Left ventricle myocardium inferior (tissue), 1 donor: Measurements from ENCODE around the gene COL5A2. TPM values are rescaled to one million over a fixed set of nuclear protein-coding genes. Genes with fewer than 3 reads are reported as not detected.

Source experiments
- DNase-seq: peaks from one replicate; pipeline ENCODE4 v3.0.0-alpha.2; 2020
- H3K27ac ChIP-seq: fragments of 200-600 bp; replicated peaks from 2 replicates; pipeline ENCODE4 v1.8.0; 2021
- H3K27me3 ChIP-seq: fragments of 200-600 bp; 2 replicates; pipeline ENCODE4 v1.8.0; 2021; ENCODE audit warnings: low read depth
- H3K36me3 ChIP-seq: fragments of 200-600 bp; 2 replicates; pipeline ENCODE4 v1.8.0; 2021
- H3K4me1 ChIP-seq: fragments of 200-600 bp; 2 replicates; pipeline ENCODE4 v1.8.0; 2021
- H3K4me3 ChIP-seq: fragments of 200-600 bp; 2 replicates; pipeline ENCODE4 v1.8.0; 2021; ENCODE audit warnings: mild to moderate bottlenecking, moderate library complexity
- H3K9me3 ChIP-seq: fragments of 200-600 bp; replicated peaks from 2 replicates; pipeline ENCODE4 v1.8.0; 2021
- intact Hi-C: fragments of 100-400 bp; cut with micrococcal nuclease; formaldehyde crosslinking; loops from one replicate; pipeline ENCODE4 v1.11.0; 2022
- total RNA-seq: library from RNA; stranded (reverse); fragmentation: NEBNext Ultra II Directional; extraction: Animal tissue kit (Norgen Biotek cat#: 25700); gene quantifications from one replicate; pipeline ENCODE4 v1.2.1, GENCODE V29; 2021
- TF ChIP-seq, protein P1 (sequence below): fragments of 200-600 bp; IDR thresholded peaks from 2 replicates; pipeline ENCODE4 v1.8.0; 2021; ENCODE audit warnings: antibody characterized with exemption, mild to moderate bottlenecking, borderline replicate concordance
- donor health status: DM: no; HTN: yes; CAD: no; lungs with severe emphysema.

The COL5A2 gene
- total RNA-seq, 1 donor from 2014 or later: 9.3 TPM

DNA sequence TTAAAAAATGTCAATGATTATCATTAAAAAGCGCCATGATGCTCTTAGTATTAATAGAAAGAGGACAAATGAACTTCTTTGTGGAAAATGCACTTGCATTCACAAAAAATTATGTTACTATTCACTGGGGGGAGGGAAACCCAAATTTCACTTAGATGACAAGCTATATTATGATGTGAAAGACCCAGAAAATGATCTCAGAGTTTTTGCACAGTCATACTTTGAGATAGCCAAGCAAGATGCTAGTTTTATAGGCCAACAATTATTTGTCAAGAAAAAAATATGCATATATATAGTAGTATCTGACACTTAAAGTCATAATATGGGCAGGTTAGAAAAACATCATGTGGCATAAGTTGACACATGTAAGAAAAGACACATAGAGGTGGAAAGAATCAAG lies 31.6 kb downstream of the COL5A2 start:
- DNase-seq: no peak
- no peaks in the 10 kb centered on the region for H3K9me3 ChIP-seq
- intact Hi-C loops: no loop called here
- TF ChIP-seq, protein P1, sequence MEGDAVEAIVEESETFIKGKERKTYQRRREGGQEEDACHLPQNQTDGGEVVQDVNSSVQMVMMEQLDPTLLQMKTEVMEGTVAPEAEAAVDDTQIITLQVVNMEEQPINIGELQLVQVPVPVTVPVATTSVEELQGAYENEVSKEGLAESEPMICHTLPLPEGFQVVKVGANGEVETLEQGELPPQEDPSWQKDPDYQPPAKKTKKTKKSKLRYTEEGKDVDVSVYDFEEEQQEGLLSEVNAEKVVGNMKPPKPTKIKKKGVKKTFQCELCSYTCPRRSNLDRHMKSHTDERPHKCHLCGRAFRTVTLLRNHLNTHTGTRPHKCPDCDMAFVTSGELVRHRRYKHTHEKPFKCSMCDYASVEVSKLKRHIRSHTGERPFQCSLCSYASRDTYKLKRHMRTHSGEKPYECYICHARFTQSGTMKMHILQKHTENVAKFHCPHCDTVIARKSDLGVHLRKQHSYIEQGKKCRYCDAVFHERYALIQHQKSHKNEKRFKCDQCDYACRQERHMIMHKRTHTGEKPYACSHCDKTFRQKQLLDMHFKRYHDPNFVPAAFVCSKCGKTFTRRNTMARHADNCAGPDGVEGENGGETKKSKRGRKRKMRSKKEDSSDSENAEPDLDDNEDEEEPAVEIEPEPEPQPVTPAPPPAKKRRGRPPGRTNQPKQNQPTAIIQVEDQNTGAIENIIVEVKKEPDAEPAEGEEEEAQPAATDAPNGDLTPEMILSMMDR: no peak
- H3K4me1 ChIP-seq: peaks cover 25% of the 10 kb centered on the region
- no peaks in the 10 kb centered on the region for H3K27me3 ChIP-seq
- H3K36me3 ChIP-seq: no peaks in the 10 kb centered on the region
- H3K4me3 ChIP-seq: no peak overlapping the region
- H3K27ac ChIP-seq: no peak overlapping the region

DNA sequence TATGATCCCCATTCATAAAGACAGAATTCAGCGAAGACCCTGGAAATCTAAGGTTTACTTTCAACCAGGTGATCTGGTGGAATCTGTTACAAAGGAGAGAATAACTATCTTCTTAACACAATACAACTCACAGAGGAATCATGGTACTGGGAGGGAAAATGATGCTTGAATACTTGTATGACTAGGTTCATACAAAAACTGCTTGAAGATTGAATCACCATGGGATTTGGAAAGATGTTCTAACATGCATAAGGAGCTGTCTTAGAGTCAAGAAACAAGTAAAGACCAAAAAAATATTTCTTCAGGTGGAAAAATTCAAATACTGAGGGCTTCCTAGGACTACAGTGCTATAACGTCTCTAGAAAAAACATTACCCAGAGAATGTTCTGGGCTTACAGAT lies 32.2 kb downstream of the COL5A2 start:
- no peaks in the 10 kb centered on the region for H3K27me3 ChIP-seq
- intact Hi-C loops: no loop called here
- TF ChIP-seq, protein P1: no peak
- H3K4me1 ChIP-seq: peaks cover 21% of the 10 kb centered on the region
- H3K27ac ChIP-seq: no peak overlapping the region
- no peaks in the 10 kb centered on the region for H3K9me3 ChIP-seq
- H3K4me3 ChIP-seq: no peak overlapping the region
- no peaks in the 10 kb centered on the region for H3K36me3 ChIP-seq
- no peak for DNase-seq

DNA sequence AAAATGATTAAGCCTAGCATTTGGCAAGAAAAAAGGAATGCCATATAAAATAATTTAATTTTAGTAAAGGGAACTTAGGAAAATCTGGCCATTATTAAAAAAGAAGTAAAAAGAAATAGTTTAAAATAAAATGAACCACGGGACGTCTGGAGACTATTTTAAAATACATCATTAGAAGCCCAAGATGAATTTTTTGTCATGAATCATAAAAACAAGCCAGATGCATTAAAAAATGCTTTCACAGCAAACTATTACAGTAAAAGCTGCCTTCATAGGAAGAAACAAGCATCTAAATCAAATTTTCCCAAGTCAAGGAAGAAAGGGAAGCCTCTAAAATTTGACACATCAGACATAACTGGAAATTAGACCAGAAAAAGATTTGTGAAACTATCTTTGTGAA lies 33.0 kb downstream of the COL5A2 start:
- intact Hi-C loops: no loop called here
- Histone ChIP-seq H3K4me1 (peaks cover 13% of the 10 kb centered on the region), H3K9me3 (no peaks in the 10 kb centered on the region), H3K36me3 (no peaks in the 10 kb centered on the region), H3K4me3 (no peak overlapping the region), H3K27me3 (no peaks in the 10 kb centered on the region), H3K27ac (no peak overlapping the region)
- TF ChIP-seq, protein P1: no peak
- DNase-seq: no peak

DNA sequence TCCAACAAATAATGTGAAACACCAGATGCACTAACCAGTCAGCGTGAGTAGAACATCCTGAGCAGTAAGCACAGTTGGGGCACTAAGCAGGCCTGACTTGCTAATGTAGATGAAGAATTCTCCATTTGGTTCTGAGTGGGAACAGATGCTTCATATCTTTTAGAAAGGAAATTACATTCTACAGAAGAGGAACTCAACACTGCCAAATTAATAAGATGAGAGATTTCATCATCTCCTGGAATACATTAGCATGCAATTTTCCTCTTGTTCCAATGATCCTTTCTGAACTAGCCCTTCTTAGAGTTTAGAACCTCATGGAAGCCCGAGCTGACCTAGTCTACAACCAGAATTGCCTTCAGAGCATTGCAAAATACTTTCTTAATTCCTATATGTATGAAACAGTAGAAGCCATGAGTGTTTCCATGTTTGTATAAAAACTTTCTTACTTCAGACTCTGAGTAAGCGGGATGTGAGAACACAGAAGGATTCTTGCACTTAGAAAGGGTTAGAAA lies 34.8 kb downstream of the COL5A2 start:
- peaks cover 4% of the 10 kb centered on the region for H3K4me1 ChIP-seq
- DNase-seq: no peak
- no peaks in the 10 kb centered on the region for H3K9me3 ChIP-seq
- peak overlapping the region; percentile 53 for H3K27ac ChIP-seq
- no peaks in the 10 kb centered on the region for H3K27me3 ChIP-seq
- no peak overlapping the region for H3K4me3 ChIP-seq
- TF ChIP-seq, protein P1: no peak
- H3K36me3 ChIP-seq: no peaks in the 10 kb centered on the region
- intact Hi-C loops: no loop called here

DNA sequence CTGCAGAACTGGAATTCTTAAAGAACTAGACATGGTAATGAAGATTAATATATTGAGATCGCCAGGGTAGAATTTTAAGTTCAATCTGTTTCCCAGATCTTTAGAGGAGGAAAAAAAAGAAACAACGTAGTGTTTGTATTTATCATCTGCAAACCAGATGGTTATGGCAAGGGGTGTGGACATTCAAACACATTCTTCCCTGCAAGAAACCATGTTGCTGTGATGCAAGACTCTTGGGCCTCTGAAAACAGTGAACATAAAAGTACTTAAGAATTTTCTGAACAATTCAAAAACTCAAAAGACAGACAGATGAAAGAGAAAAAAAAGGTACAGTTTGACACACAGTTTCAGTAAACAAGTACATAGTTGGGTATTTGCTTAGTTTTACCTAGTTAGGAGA lies 35.6 kb downstream of the COL5A2 start:
- TF ChIP-seq, protein P1: no peak
- H3K27ac ChIP-seq: peak overlapping the region; percentile 53
- H3K36me3 ChIP-seq: no peaks in the 10 kb centered on the region
- no peaks in the 10 kb centered on the region for H3K9me3 ChIP-seq
- no peak for DNase-seq
- peaks cover 3% of the 10 kb centered on the region for H3K4me1 ChIP-seq
- intact Hi-C loops: no loop called here
- H3K4me3 ChIP-seq: no peak overlapping the region
- no peaks in the 10 kb centered on the region for H3K27me3 ChIP-seq
